Mesendoderm (in vitro differentiated cells): Measurements from ENCODE around the gene MAML3.

ENCODE experiments used
- DNase-seq: peaks from one replicate; pipeline ENCODE4 v3.0.0; 2013
- H2AK5ac ChIP-seq: 2 replicates; pipeline ENCODE4 v1.6.1; 2013; ENCODE audit warnings: low read length, inconsistent platforms
- H2BK120ac ChIP-seq: 2 replicates; pipeline ENCODE4 v1.6.1; 2013; ENCODE audit warnings: low read depth, mild to moderate bottlenecking, low read length, moderate library complexity, mixed read lengths
- H2BK15ac ChIP-seq: replicated peaks from 2 replicates; pipeline ENCODE4 v1.6.1; 2013; ENCODE audit warnings: low read depth, mild to moderate bottlenecking, moderate library complexity
- H2BK5ac ChIP-seq: 2 replicates; pipeline ENCODE4 v1.6.1; 2013; ENCODE audit warnings: low read length, inconsistent platforms
- H3K18ac ChIP-seq: 2 replicates; pipeline ENCODE4 v1.6.1; 2013; ENCODE audit warnings: mild to moderate bottlenecking, low read length, mixed read lengths
- H3K23ac ChIP-seq: one replicate; pipeline ENCODE4 v1.6.1; 2013; ENCODE audit warnings: low read length
- H3K27ac ChIP-seq: 2 replicates; pipeline ENCODE4 v1.5.1; 2013; ENCODE audit warnings: low read depth, mild to moderate bottlenecking, inconsistent platforms, low read length, moderate library complexity
- H3K27me3 ChIP-seq: 2 replicates; pipeline ENCODE4 v1.6.1; 2013; ENCODE audit warnings: low read length, control low read depth, mild to moderate bottlenecking, inconsistent platforms; ENCODE audit not compliant: insufficient read depth, poor library complexity
- H3K36me3 ChIP-seq: 2 replicates; pipeline ENCODE4 v1.6.1; 2013; ENCODE audit warnings: low read length, inconsistent platforms; ENCODE audit not compliant: control insufficient read depth, insufficient read depth
- H3K4ac ChIP-seq: one replicate; pipeline ENCODE4 v1.6.1; 2013; ENCODE audit warnings: low read depth, mild to moderate bottlenecking, low read length, moderate library complexity
- H3K4me1 ChIP-seq: 2 replicates; pipeline ENCODE4 v1.6.1; 2013; ENCODE audit warnings: low read depth, low read length, inconsistent platforms; ENCODE audit not compliant: control insufficient read depth
- H3K4me2 ChIP-seq: 2 replicates; pipeline ENCODE4 v1.6.1; 2013; ENCODE audit warnings: low read length
- H3K4me3 ChIP-seq: 2 replicates; pipeline ENCODE4 v1.5.1; 2013; ENCODE audit warnings: mild to moderate bottlenecking, low read length
- H3K56ac ChIP-seq: one replicate; pipeline ENCODE4 v1.6.1; 2013; ENCODE audit warnings: low read length
- H3K79me1 ChIP-seq: 2 replicates; pipeline ENCODE4 v1.6.1; 2013; ENCODE audit warnings: low read length, inconsistent platforms
- H3K79me2 ChIP-seq: 2 replicates; pipeline ENCODE4 v1.6.1; 2013; ENCODE audit warnings: mild to moderate bottlenecking, low read length; ENCODE audit not compliant: control insufficient read depth, insufficient read depth
- H3K9ac ChIP-seq: 2 replicates; pipeline ENCODE4 v1.6.1; 2013; ENCODE audit warnings: low read length, inconsistent platforms
- H4K5ac ChIP-seq: one replicate; pipeline ENCODE4 v1.6.1; 2013; ENCODE audit warnings: low read length
- H4K8ac ChIP-seq: one replicate; pipeline ENCODE4 v1.6.1; 2013; ENCODE audit warnings: low read depth, mild to moderate bottlenecking, control low read depth, low read length, moderate library complexity
- WGBS: extraction: QIAGEN DNeasy Blood & Tissue Kit; methylation state at CpG from one replicate; pipeline ENCODE4 v1.1.7; 2013; ENCODE audit warnings: low lambda C conversion rate, missing lambda C conversion rate; ENCODE audit not compliant: insufficient coverage; ENCODE audit errors: extremely low coverage; 5-methylcytosine and 5-hydroxymethylcytosine counted together

MAML3 gene

GRCh38 chr4:139849219-139849618, 304.8 kb downstream of the MAML3 start:
- no peak overlapping the region for H2BK15ac ChIP-seq
- H3K23ac ChIP-seq = no peak overlapping the region
- H2AK5ac ChIP-seq = no peak overlapping the region
- H3K9ac ChIP-seq = no peak overlapping the region
- no CpG with 5 or more reads among the region's 3 CpGs for WGBS
- H3K18ac ChIP-seq = peak overlapping the region; percentile 75
- H3K27me3 ChIP-seq = no peaks in the 10 kb centered on the region
- H3K4me2 ChIP-seq = no peak overlapping the region
- no peak overlapping the region for H2BK5ac ChIP-seq
- H3K79me2 ChIP-seq = no peaks in the 10 kb centered on the region
- H4K5ac ChIP-seq = no peak overlapping the region
- H3K27ac ChIP-seq = no peak overlapping the region
- no peak overlapping the region for H2BK120ac ChIP-seq
- no peak for DNase-seq
- peaks cover 5% of the 10 kb centered on the region for H3K4me1 ChIP-seq
- H3K56ac ChIP-seq = no peak overlapping the region
- no peak overlapping the region for H3K4me3 ChIP-seq
- H4K8ac ChIP-seq = peak overlapping the region; percentile 39
- H3K4ac ChIP-seq = no peak overlapping the region
- no peaks in the 10 kb centered on the region for H3K36me3 ChIP-seq
- no peaks in the 10 kb centered on the region for H3K79me1 ChIP-seq

DNA sequence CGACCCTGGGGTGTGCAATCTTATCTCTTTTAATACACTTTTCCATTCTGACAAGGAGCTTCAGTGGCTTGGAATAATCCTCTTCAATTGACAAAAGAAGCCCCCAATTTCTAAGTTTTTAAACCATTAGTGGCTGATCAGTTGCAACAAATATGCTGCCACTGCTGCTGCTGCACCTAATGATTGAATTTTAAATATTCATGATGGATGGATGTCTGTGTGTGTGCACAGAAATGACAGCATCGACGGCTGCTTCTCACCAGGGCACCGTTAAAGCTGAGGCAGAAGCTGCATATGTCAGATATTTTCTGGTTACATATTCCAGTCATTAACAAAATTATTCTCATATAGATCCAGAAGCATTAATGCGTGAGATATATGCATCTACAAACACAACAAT, 306.0 kb downstream of the MAML3 start:
- Histone ChIP-seq H3K4me3 (no peak overlapping the region), H2BK120ac (no peak overlapping the region), H3K4me2 (no peak overlapping the region), H2BK5ac (no peak overlapping the region), H3K79me1 (no peaks in the 10 kb centered on the region), H3K56ac (no peak overlapping the region), H2AK5ac (no peak overlapping the region), H3K4ac (no peak overlapping the region), H3K23ac (no peak overlapping the region), H3K27ac (no peak overlapping the region), H3K18ac (no peak overlapping the region), H2BK15ac (no peak overlapping the region), H4K8ac (no peak overlapping the region), H3K79me2 (no peaks in the 10 kb centered on the region), H3K4me1 (peaks cover 5% of the 10 kb centered on the region), H3K27me3 (no peaks in the 10 kb centered on the region), H3K36me3 (no peaks in the 10 kb centered on the region), H3K9ac (no peak overlapping the region), H4K5ac (no peak overlapping the region)
- no CpG with 5 or more reads among the region's 5 CpGs for WGBS
- DNase-seq = no peak

- H3K36me3 ChIP-seq = no peaks in the 10 kb centered on the region
- no peaks in the 10 kb centered on the region for H3K79me2 ChIP-seq
- H3K27me3 ChIP-seq = no peaks in the 10 kb centered on the region
- no peak overlapping the region for H4K8ac ChIP-seq
- no peak overlapping the region for H3K4ac ChIP-seq
- H3K4me2 ChIP-seq = no peak overlapping the region
- no peak overlapping the region for H2BK15ac ChIP-seq
- no peak overlapping the region for H2BK120ac ChIP-seq
- H3K27ac ChIP-seq = no peak overlapping the region
- no peak overlapping the region for H2BK5ac ChIP-seq
- H3K18ac ChIP-seq = no peak overlapping the region
- H3K4me3 ChIP-seq = no peak overlapping the region
- no peak overlapping the region for H3K56ac ChIP-seq
- H2AK5ac ChIP-seq = no peak overlapping the region
- no peak overlapping the region for H3K9ac ChIP-seq
- H3K4me1 ChIP-seq = peaks cover under 1% of the 10 kb centered on the region
- no peak overlapping the region for H3K23ac ChIP-seq
- H4K5ac ChIP-seq = no peak overlapping the region
- no peaks in the 10 kb centered on the region for H3K79me1 ChIP-seq
- no peak for DNase-seq
Observed at GRCh38 chr4:139847602-139848001, 306.4 kb downstream of the MAML3 start.

DNA sequence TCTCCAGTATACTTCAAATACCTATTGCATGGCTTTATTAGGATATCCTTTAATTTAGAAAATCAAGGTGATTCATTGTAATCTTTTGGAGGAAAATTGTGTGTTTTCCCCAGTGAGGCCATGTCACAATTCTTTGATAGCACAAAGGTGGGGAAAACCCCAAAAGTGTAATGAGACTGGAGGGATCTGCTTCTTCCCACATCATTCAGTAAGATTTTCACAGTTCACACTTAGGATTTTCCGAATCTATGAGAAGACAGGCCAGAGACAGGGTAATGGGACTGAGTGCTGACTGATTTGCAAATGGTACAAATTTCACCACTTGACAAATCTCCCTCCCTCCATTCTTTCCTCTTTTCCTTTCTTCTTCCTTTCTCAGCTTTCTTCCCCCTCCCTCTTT, 307.2 kb downstream of the MAML3 start:
- no peak overlapping the region for H2BK120ac ChIP-seq
- H4K5ac ChIP-seq = no peak overlapping the region
- H3K4me2 ChIP-seq = no peak overlapping the region
- H2BK15ac ChIP-seq = no peak overlapping the region
- no CpG with 5 or more reads among the region's 1 CpG for WGBS
- H3K18ac ChIP-seq = no peak overlapping the region
- no peak overlapping the region for H2BK5ac ChIP-seq
- H3K4ac ChIP-seq = no peak overlapping the region
- no peak overlapping the region for H3K9ac ChIP-seq
- H3K27me3 ChIP-seq = no peaks in the 10 kb centered on the region
- no peak overlapping the region for H3K4me3 ChIP-seq
- H3K27ac ChIP-seq = no peak overlapping the region
- H3K4me1 ChIP-seq = no peaks in the 10 kb centered on the region
- no peak overlapping the region for H2AK5ac ChIP-seq
- no peak for DNase-seq
- no peaks in the 10 kb centered on the region for H3K36me3 ChIP-seq
- H3K56ac ChIP-seq = no peak overlapping the region
- H3K23ac ChIP-seq = no peak overlapping the region
- no peaks in the 10 kb centered on the region for H3K79me1 ChIP-seq
- no peak overlapping the region for H4K8ac ChIP-seq
- H3K79me2 ChIP-seq = no peaks in the 10 kb centered on the region

DNA sequence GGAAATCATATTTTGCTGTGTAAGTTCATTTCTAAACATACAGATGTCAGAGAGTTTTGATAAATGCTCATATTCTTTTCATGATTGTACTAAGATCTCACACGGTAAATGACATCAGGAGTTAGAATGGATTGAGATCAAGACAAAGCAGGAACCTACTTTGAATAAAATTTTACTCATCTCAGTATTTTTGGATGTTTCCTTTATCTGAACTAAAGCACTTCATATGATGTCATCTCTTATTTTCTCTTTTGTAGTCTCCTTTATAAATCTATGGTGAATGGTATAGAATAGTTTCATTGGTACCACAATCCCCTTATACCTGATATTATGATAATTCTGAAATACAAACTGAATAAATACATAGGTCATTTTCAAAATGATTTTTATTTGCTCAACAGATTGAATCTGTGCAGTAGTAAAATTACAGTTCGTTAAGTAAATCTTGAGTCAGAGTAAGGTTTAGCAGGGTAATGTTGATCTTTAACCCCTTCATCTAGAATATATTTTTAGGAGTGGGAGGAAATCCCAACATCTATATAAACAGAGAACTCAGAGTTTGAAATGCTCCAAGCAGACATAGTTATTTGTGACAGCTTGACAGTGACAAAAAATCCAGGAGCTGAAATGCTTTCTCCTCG, 308.4 kb downstream of the MAML3 start:
- Histone ChIP-seq H2BK5ac (no peak overlapping the region), H3K4me2 (no peak overlapping the region), H4K8ac (no peak overlapping the region), H3K79me1 (no peaks in the 10 kb centered on the region), H4K5ac (no peak overlapping the region), H3K27ac (no peak overlapping the region), H3K56ac (no peak overlapping the region), H3K4me1 (no peaks in the 10 kb centered on the region), H3K4ac (no peak overlapping the region), H3K18ac (no peak overlapping the region), H3K4me3 (no peak overlapping the region), H2BK15ac (no peak overlapping the region), H3K23ac (no peak overlapping the region), H3K9ac (no peak overlapping the region), H2AK5ac (no peak overlapping the region), H3K27me3 (no peaks in the 10 kb centered on the region), H3K79me2 (no peaks in the 10 kb centered on the region), H3K36me3 (no peaks in the 10 kb centered on the region), H2BK120ac (no peak overlapping the region)
- no CpG with 5 or more reads among the region's 3 CpGs for WGBS
- no peak for DNase-seq

DNA sequence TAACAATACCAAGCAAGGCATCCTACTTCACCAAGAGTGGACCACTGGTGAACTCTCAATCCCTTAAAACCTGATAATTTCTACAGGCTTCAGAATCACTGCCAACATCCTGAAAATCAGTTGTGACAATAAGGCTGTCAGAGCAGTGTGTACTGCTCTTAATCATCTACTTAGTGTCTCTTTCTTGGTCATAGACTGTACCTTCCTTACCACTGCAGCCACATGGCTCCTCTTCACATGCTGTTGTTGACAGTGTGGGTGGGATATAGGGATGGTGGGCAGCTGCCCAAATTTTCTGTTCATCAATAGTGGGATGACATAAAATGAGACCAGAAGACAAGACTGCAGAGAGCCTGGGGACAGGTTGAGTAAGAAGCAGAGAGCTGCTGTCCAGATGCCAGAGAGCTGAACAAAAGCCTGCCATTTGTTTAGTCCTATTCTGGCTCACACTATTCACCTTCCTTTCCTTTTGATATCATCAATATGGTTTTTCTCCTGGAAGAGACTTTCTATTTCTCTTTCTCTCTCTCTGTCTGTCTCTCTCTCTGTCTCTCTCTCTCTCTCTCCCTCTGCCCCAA, 309.4 kb downstream of the MAML3 start:
- H3K4me1 ChIP-seq = no peaks in the 10 kb centered on the region
- H2BK5ac ChIP-seq = no peak overlapping the region
- H3K4ac ChIP-seq = no peak overlapping the region
- H3K56ac ChIP-seq = no peak overlapping the region
- no peaks in the 10 kb centered on the region for H3K27me3 ChIP-seq
- H4K8ac ChIP-seq = no peak overlapping the region
- no peaks in the 10 kb centered on the region for H3K79me2 ChIP-seq
- no peak overlapping the region for H2BK15ac ChIP-seq
- H3K4me3 ChIP-seq = no peak overlapping the region
- H3K79me1 ChIP-seq = no peaks in the 10 kb centered on the region
- no peak overlapping the region for H4K5ac ChIP-seq
- no peak for DNase-seq
- H3K18ac ChIP-seq = no peak overlapping the region
- H2BK120ac ChIP-seq = no peak overlapping the region
- no peak overlapping the region for H3K4me2 ChIP-seq
- no peaks in the 10 kb centered on the region for H3K36me3 ChIP-seq
- H3K27ac ChIP-seq = no peak overlapping the region
- H3K9ac ChIP-seq = no peak overlapping the region
- no peak overlapping the region for H2AK5ac ChIP-seq
- H3K23ac ChIP-seq = no peak overlapping the region
